Measurements from ENCODE around the gene TTBK2. TPM values are rescaled to one million over a fixed set of nuclear protein-coding genes. Genes with fewer than 3 reads are reported as not detected.

Gene TTBK2
- total and polyA plus RNA-seq, 10 of the 15 experiments (the other 5 are each of a cell fraction or from before 2014, with no cell fraction given) = 0.66 to 9.1 (median 3.7) TPM

DNA sequence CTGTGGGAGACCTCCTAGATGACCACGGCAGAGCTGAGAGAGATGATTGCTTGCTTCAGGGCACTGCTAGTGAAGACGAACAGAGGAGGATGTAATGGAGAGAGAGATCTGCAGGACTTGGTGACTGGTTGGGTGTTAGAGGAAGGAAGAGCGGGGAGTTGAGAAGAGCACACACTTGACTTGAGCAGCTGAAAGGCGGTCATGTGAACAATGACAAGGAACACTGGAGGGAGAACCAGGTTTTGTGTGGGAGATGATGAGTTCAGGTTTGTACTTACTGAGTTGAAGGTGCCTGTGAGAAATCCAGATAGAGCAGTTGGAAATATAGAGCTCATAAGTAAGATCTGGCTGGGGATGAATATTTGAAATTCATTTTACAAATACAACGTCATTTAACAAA, 224.0 kb downstream of the TTBK2 start:
- ChIA-PET CTCF (interaction anchor here (1.0 to 1.3 kb wide), 2 partner anchors 16 to 226 kb away, joined by 3 to 4 read pairs; no protein-coding TSS in a partner anchor), SMC1A (ENCODE audit: uncharacterized antibody, unreplicated experiment) (no interaction called here), RAD21 (ENCODE audit: unreplicated experiment) (no interaction called here), POLR2A (no interaction called here)
- ATAC-seq (no peak), DNase-seq (ENCODE audit: low read depth, low spot score) (no peak), FAIRE-seq (no peak)
- Histone ChIP-seq H3K9me3 (replicated peaks; ENCODE audit: control insufficient read depth, insufficient read depth, low read length) (no peaks in the 10 kb centered on the region), H4K20me1 (ENCODE audit: control insufficient read depth, insufficient read depth) (no peaks in the 10 kb centered on the region), H3K4me3 (no peak overlapping the region), H3K9ac (ENCODE audit: control insufficient read depth, insufficient read depth, low read length) (no peak overlapping the region), H3K36me3 (ENCODE audit: control insufficient read depth in 2 of 2, insufficient read depth in 2 of 2, low read length in 1 of 2) (no peaks in the 10 kb centered on the region; a peak in 2 of 4 replicates), H3K4me1 (ENCODE audit: control insufficient read depth, insufficient read depth, low read length) (no peaks in the 10 kb centered on the region), H3K27ac (ENCODE audit: control insufficient read depth, insufficient read depth) (no peak overlapping the region), H3K4me2 (ENCODE audit: control insufficient read depth, insufficient read depth) (no peak overlapping the region), H3K27me3 (replicated peaks in 1 of 2; ENCODE audit: control insufficient read depth in 2 of 2, insufficient read depth in 2 of 2, low read length in 1 of 2) (no peaks in the 10 kb centered on the region), H2AFZ (ENCODE audit: control insufficient read depth, low read depth, low read length) (no peak overlapping the region), H3K79me2 (ENCODE audit: control insufficient read depth, insufficient read depth, low read length) (no peaks in the 10 kb centered on the region)
- in situ Hi-C loops (cut with MboI) (no loop called here), intact Hi-C loops (cut with micrococcal nuclease; ENCODE audit: unreplicated experiment) (no loop called here)
- 89% methylated on average over 5 of the region's 5 CpGs for WGBS (ENCODE audit: insufficient coverage, insufficient replicate concordance, low lambda C conversion rate, missing lambda C conversion rate)
- no peak for TF ChIP-seq STAT1 (conservative IDR thresholded peaks at IDR 0.05)
- TF ChIP-seq MTA2 (IDR thresholded peaks at IDR 0.05; ENCODE audit: low read depth) = no peak
- no peak for TF ChIP-seq BHLHE40 (IDR thresholded peaks at IDR 0.05; ENCODE audit: borderline replicate concordance in 1 of 2, low read depth in 2 of 2, low read length in 1 of 2)
- TF ChIP-seq MEF2A (IDR thresholded peaks at IDR 0.05; ENCODE audit: insufficient read depth, low read depth, low read length) = no peak
- no TSS peak for BruUV-seq (replicated peaks)

DNA sequence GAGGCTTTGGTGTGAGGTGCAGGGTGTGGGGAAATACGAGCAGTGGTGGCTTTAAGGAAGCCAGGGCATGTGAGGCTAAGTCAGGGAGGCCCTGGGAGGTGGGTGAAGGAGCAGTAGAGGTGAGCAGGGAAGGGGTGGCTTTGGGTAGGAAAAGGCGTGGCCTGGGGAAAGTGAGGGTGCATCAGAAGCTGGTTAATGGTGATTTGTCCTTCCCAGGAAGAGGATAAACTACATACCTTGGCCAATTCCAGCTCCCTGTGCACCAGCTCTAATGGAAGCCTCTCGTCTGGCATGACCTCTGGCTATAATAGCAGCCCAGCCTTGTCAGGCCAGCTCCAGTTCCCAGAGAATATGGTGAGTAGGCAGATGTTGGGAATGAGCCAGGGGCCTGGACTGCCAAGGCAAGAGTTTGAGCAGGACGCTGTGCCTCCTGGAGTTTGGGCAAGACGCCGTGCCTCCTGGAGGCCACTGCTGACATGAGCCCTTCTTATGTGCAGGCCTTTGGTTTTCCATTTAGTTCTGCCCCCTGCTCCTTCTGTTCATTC, 225.0 kb downstream of the TTBK2 start:
- no peak overlapping the region for H3K27ac ChIP-seq (ENCODE audit: control insufficient read depth, insufficient read depth)
- no peaks in the 10 kb centered on the region for H3K9me3 ChIP-seq (replicated peaks; ENCODE audit: control insufficient read depth, insufficient read depth, low read length)
- H3K4me3 ChIP-seq = no peak overlapping the region
- DNase-seq (ENCODE audit: low read depth, low spot score) = no peak
- no peaks in the 10 kb centered on the region; a peak in 2 of 4 replicates for H3K36me3 ChIP-seq (ENCODE audit: control insufficient read depth in 2 of 2, insufficient read depth in 2 of 2, low read length in 1 of 2)
- SMC1A ChIA-PET (ENCODE audit: uncharacterized antibody, unreplicated experiment) = no interaction called here
- FAIRE-seq = no peak
- no peak for ATAC-seq
- 83% methylated on average over 5 of the region's 6 CpGs for WGBS (ENCODE audit: insufficient coverage, insufficient replicate concordance, low lambda C conversion rate, missing lambda C conversion rate)
- intact Hi-C loops (cut with micrococcal nuclease; ENCODE audit: unreplicated experiment) = no loop called here
- H3K27me3 ChIP-seq (replicated peaks in 1 of 2; ENCODE audit: control insufficient read depth in 2 of 2, insufficient read depth in 2 of 2, low read length in 1 of 2) = no peaks in the 10 kb centered on the region
- RAD21 ChIA-PET (ENCODE audit: unreplicated experiment) = no interaction called here
- in situ Hi-C loops (cut with MboI) = no loop called here
- no peak overlapping the region for H2AFZ ChIP-seq (ENCODE audit: control insufficient read depth, low read depth, low read length)
- POLR2A ChIA-PET = no interaction called here
- BruUV-seq (replicated peaks) = no TSS peak
- no peak overlapping the region for H3K9ac ChIP-seq (ENCODE audit: control insufficient read depth, insufficient read depth, low read length)
- H3K4me2 ChIP-seq (ENCODE audit: control insufficient read depth, insufficient read depth) = no peak overlapping the region
- CTCF ChIA-PET = interaction anchor here (1.7 kb wide), 1 partner anchor 8 kb away, joined by 7 read pairs; no protein-coding TSS in a partner anchor
- H4K20me1 ChIP-seq (ENCODE audit: control insufficient read depth, insufficient read depth) = no peaks in the 10 kb centered on the region
- H3K79me2 ChIP-seq (ENCODE audit: control insufficient read depth, insufficient read depth, low read length) = no peaks in the 10 kb centered on the region
- no peaks in the 10 kb centered on the region for H3K4me1 ChIP-seq (ENCODE audit: control insufficient read depth, insufficient read depth, low read length)
- TF ChIP-seq, protein P1, sequence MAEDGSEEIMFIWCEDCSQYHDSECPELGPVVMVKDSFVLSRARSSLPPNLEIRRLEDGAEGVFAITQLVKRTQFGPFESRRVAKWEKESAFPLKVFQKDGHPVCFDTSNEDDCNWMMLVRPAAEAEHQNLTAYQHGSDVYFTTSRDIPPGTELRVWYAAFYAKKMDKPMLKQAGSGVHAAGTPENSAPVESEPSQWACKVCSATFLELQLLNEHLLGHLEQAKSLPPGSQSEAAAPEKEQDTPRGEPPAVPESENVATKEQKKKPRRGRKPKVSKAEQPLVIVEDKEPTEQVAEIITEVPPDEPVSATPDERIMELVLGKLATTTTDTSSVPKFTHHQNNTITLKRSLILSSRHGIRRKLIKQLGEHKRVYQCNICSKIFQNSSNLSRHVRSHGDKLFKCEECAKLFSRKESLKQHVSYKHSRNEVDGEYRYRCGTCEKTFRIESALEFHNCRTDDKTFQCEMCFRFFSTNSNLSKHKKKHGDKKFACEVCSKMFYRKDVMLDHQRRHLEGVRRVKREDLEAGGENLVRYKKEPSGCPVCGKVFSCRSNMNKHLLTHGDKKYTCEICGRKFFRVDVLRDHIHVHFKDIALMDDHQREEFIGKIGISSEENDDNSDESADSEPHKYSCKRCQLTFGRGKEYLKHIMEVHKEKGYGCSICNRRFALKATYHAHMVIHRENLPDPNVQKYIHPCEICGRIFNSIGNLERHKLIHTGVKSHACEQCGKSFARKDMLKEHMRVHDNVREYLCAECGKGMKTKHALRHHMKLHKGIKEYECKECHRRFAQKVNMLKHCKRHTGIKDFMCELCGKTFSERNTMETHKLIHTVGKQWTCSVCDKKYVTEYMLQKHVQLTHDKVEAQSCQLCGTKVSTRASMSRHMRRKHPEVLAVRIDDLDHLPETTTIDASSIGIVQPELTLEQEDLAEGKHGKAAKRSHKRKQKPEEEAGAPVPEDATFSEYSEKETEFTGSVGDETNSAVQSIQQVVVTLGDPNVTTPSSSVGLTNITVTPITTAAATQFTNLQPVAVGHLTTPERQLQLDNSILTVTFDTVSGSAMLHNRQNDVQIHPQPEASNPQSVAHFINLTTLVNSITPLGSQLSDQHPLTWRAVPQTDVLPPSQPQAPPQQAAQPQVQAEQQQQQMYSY (CRISPR knock-in tag; IDR thresholded peaks at IDR 0.05) = no peak
- TF ChIP-seq, protein P2, sequence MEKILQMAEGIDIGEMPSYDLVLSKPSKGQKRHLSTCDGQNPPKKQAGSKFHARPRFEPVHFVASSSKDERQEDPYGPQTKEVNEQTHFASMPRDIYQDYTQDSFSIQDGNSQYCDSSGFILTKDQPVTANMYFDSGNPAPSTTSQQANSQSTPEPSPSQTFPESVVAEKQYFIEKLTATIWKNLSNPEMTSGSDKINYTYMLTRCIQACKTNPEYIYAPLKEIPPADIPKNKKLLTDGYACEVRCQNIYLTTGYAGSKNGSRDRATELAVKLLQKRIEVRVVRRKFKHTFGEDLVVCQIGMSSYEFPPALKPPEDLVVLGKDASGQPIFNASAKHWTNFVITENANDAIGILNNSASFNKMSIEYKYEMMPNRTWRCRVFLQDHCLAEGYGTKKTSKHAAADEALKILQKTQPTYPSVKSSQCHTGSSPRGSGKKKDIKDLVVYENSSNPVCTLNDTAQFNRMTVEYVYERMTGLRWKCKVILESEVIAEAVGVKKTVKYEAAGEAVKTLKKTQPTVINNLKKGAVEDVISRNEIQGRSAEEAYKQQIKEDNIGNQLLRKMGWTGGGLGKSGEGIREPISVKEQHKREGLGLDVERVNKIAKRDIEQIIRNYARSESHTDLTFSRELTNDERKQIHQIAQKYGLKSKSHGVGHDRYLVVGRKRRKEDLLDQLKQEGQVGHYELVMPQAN (conservative IDR thresholded peaks at IDR 0.05) = no peak
- TF ChIP-seq BMI1 (IDR thresholded peaks at IDR 0.05; ENCODE audit: borderline replicate concordance) (no peak), NFYB (IDR thresholded peaks at IDR 0.05; ENCODE audit: insufficient read depth, low read depth, low read length) (no peak), RB1 (IDR thresholded peaks at IDR 0.05; ENCODE audit: borderline replicate concordance) (no peak), RUNX3 (IDR thresholded peaks at IDR 0.05; ENCODE audit: low read length) (no peak)
- TF ChIP-seq, protein P3, sequence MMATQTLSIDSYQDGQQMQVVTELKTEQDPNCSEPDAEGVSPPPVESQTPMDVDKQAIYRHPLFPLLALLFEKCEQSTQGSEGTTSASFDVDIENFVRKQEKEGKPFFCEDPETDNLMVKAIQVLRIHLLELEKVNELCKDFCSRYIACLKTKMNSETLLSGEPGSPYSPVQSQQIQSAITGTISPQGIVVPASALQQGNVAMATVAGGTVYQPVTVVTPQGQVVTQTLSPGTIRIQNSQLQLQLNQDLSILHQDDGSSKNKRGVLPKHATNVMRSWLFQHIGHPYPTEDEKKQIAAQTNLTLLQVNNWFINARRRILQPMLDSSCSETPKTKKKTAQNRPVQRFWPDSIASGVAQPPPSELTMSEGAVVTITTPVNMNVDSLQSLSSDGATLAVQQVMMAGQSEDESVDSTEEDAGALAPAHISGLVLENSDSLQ (IDR thresholded peaks at IDR 0.05) = no peak
